MM.1S (cell line): Measurements from ENCODE around the gene KIF16B.

Source experiments
- DNase-seq: peaks from one replicate; pipeline ENCODE4 v3.0.0-alpha.2; 2015
- H2AFZ ChIP-seq: fragments of 300-600 bp; sonication (generic); 2 replicates; pipeline ENCODE4 v1.6.0; 2016; ENCODE audit warnings: antibody characterized with exemption, low read length
- H3F3A ChIP-seq: fragments of 300-600 bp; sonication (generic); 2 replicates; pipeline ENCODE4 v1.6.1; 2016; ENCODE audit warnings: mild to moderate bottlenecking, antibody characterized with exemption, low read length, moderate library complexity, mixed read lengths; ENCODE audit not compliant: insufficient read depth
- H3K27ac ChIP-seq: fragments of 300-600 bp; sonication (generic); 2 replicates; pipeline ENCODE4 v1.5.1; 2016; ENCODE audit warnings: mild to moderate bottlenecking, low read length
- H3K27me3 ChIP-seq: fragments of 300-600 bp; sonication (generic); replicated peaks from 2 replicates; pipeline ENCODE4 v1.6.0; 2016; ENCODE audit warnings: low read length; ENCODE audit not compliant: insufficient read depth
- H3K36me3 ChIP-seq: fragments of 300-600 bp; sonication (generic); replicated peaks from 2 replicates; pipeline ENCODE4 v1.6.1; 2016; ENCODE audit warnings: mild to moderate bottlenecking, low read length, mixed read lengths; ENCODE audit not compliant: insufficient read depth
- H3K4me1 ChIP-seq: fragments of 300-600 bp; sonication (generic); 2 replicates; pipeline ENCODE4 v1.6.1; 2016; ENCODE audit warnings: low read length, mixed read lengths
- H3K4me2 ChIP-seq: fragments of 300-600 bp; sonication (generic); 2 replicates; pipeline ENCODE4 v1.6.0; 2016; ENCODE audit warnings: low read depth, low read length
- H3K4me3 ChIP-seq: fragments of 300-600 bp; sonication (generic); 2 replicates; pipeline ENCODE4 v1.5.1; 2016; ENCODE audit warnings: low read length, mixed read lengths
- H3K79me2 ChIP-seq: fragments of 300-600 bp; sonication (generic); 2 replicates; pipeline ENCODE4 v1.6.1; 2016; ENCODE audit warnings: mixed run types, low read length, mixed read lengths
- H3K9ac ChIP-seq: fragments of 300-600 bp; sonication (generic); 2 replicates; pipeline ENCODE4 v1.6.1; 2016; ENCODE audit warnings: low read length, mixed read lengths
- H3K9me2 ChIP-seq: fragments of 300-600 bp; sonication (generic); replicated peaks from 2 replicates; pipeline ENCODE4 v1.6.1; 2016; ENCODE audit warnings: mild to moderate bottlenecking, low read length, mixed read lengths; ENCODE audit not compliant: insufficient read depth
- H3K9me3 ChIP-seq: fragments of 300-600 bp; sonication (generic); replicated peaks from 2 replicates; pipeline ENCODE4 v1.6.1; 2016; ENCODE audit warnings: mild to moderate bottlenecking, low read length, mixed read lengths; ENCODE audit not compliant: insufficient read depth
- H4K20me1 ChIP-seq: fragments of 300-600 bp; sonication (generic); 2 replicates; pipeline ENCODE4 v1.6.1; 2016; ENCODE audit warnings: mild to moderate bottlenecking, low read length, moderate library complexity, mixed read lengths; ENCODE audit not compliant: insufficient read depth
- EZH2 ChIP-seq: fragments of 300-600 bp; sonication (generic); optimal IDR thresholded peaks from 2 replicates; pipeline ENCODE3; 2017; ENCODE audit warnings: low read depth, mild to moderate bottlenecking, antibody characterized with exemption, low read length, mixed read lengths
- EZH2phosphoT487 ChIP-seq: fragments of 300-600 bp; sonication (generic); IDR thresholded peaks from 2 replicates; pipeline ENCODE4 v1.6.1; 2018; ENCODE audit warnings: antibody characterized with exemption, low read length
- TF ChIP-seq, protein P1 (sequence below): fragments of 300-600 bp; sonication (generic); IDR thresholded peaks from 2 replicates; pipeline ENCODE4 v1.5.1; 2016; ENCODE audit warnings: antibody characterized with exemption, low read length, mixed read lengths

Gene KIF16B

DNA sequence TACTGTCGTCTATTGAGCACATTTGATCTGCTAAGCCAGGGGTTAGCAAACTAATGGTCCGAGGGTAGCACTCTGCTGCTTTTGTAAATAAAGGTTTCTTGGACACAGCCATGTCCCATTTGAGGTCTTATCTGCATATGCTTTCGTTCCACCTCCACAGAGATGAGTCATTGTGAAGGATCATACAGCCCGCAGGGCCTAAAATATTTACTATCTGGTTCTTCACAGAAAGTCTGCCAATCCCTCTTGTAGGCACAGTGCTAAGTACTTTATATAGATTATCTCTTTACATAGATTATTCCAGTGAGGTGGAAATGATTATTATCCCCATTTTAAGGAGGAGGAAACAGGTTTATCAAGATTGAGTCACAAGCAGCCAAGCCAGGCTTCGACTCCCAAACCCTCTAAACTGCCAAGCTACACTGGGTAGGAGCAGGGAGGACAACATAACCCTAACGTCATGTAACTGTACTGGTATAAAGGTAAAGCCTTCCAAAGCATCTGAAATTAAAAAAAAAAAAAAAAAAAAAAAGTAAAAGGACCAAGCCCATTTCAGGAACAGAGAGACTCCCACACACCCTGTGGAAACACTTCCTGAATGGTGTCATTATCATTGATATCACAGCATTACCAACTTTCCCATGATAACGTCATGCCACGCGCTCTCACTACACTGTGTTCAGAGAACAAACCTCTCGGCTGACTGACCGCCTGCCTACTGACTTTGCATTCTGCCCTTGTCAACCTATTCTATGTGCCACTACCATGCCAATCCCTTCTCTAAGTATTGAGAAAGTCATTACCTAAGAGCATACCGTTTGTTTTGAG lies 101.0 kb downstream of the KIF16B start:
- Histone ChIP-seq H4K20me1 (no peaks in the 10 kb centered on the region), H3F3A (no peaks in the 10 kb centered on the region), H3K4me3 (no peak overlapping the region), H3K4me1 (no peaks in the 10 kb centered on the region), H3K9ac (no peak overlapping the region), H3K27me3 (no peaks in the 10 kb centered on the region), H3K4me2 (no peak overlapping the region), H3K36me3 (no peaks in the 10 kb centered on the region), H3K27ac (no peak overlapping the region), H2AFZ (no peak overlapping the region), H3K79me2 (no peaks in the 10 kb centered on the region), H3K9me2 (no peaks in the 10 kb centered on the region), H3K9me3 (no peaks in the 10 kb centered on the region)
- DNase-seq: no peak
- TF ChIP-seq, protein P1, sequence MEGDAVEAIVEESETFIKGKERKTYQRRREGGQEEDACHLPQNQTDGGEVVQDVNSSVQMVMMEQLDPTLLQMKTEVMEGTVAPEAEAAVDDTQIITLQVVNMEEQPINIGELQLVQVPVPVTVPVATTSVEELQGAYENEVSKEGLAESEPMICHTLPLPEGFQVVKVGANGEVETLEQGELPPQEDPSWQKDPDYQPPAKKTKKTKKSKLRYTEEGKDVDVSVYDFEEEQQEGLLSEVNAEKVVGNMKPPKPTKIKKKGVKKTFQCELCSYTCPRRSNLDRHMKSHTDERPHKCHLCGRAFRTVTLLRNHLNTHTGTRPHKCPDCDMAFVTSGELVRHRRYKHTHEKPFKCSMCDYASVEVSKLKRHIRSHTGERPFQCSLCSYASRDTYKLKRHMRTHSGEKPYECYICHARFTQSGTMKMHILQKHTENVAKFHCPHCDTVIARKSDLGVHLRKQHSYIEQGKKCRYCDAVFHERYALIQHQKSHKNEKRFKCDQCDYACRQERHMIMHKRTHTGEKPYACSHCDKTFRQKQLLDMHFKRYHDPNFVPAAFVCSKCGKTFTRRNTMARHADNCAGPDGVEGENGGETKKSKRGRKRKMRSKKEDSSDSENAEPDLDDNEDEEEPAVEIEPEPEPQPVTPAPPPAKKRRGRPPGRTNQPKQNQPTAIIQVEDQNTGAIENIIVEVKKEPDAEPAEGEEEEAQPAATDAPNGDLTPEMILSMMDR: no peak
- TF ChIP-seq EZH2 (no peak), EZH2phosphoT487 (no peak)

DNA sequence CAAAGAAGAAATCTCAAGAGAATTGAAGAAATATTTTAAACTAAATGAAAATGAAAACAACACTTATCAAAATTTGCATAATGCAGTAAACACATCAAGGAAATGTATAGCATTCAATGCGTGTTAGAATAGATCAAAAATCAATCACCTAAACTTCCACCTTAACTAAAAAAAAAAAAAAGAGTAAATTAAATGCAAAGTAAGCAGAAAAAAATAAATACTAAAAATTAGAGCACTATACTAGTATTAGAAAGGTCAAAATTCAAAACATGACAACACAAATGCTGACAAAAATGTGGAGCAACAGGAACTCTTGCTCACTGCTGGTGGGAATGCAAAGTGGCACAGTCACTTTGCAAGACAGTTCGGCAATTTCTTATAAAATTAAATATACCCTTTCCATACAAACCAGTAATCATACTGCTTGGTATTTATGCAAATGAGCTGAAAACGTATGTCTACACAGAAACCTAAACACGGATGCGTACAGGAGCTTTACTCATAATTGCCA lies 103.8 kb downstream of the KIF16B start:
- H3K9me3 ChIP-seq: no peaks in the 10 kb centered on the region
- no peaks in the 10 kb centered on the region for H3K27me3 ChIP-seq
- H3K9me2 ChIP-seq: no peaks in the 10 kb centered on the region
- H3K36me3 ChIP-seq: no peaks in the 10 kb centered on the region
- no peaks in the 10 kb centered on the region for H3F3A ChIP-seq
- H3K27ac ChIP-seq: no peak overlapping the region
- H3K79me2 ChIP-seq: no peaks in the 10 kb centered on the region
- no peak overlapping the region for H3K9ac ChIP-seq
- no peak overlapping the region for H3K4me3 ChIP-seq
- TF ChIP-seq, protein P1: no peak
- TF ChIP-seq EZH2phosphoT487 (no peak), EZH2 (no peak)
- no peak overlapping the region for H3K4me2 ChIP-seq
- no peaks in the 10 kb centered on the region for H4K20me1 ChIP-seq
- H2AFZ ChIP-seq: no peak overlapping the region
- H3K4me1 ChIP-seq: no peaks in the 10 kb centered on the region
- no peak for DNase-seq

DNA sequence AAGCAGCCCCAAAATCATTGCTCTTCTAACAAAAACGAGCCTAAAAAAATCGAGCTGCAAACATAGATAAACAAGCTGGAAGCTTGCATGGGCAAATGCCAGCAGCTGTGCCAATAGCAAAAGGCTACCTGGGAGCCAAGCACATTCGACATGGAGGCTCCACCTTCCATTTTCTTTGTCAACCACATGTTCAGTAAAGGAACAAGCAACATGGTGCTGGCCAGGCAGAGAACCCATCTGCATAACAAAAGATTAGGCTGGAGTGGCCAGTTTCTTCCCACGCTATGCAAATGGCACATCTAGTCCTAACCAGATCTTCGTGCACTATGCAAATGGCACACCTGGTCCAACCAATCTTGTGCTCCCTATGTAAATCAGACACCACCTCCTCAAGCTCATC lies 110.5 kb downstream of the KIF16B start:
- Histone ChIP-seq H3K27me3 (no peaks in the 10 kb centered on the region), H3K9ac (no peak overlapping the region), H3K36me3 (no peaks in the 10 kb centered on the region), H3K27ac (no peak overlapping the region), H2AFZ (no peak overlapping the region), H3K79me2 (no peaks in the 10 kb centered on the region), H3K4me2 (no peak overlapping the region), H3K4me1 (no peaks in the 10 kb centered on the region), H4K20me1 (no peaks in the 10 kb centered on the region), H3K4me3 (no peak overlapping the region), H3F3A (no peaks in the 10 kb centered on the region), H3K9me2 (no peaks in the 10 kb centered on the region), H3K9me3 (no peaks in the 10 kb centered on the region)
- TF ChIP-seq EZH2phosphoT487 (no peak), EZH2 (no peak)
- DNase-seq: no peak
